Transverse colon (tissue), 4 donors: Measurements from ENCODE around the gene HSD17B3. TPM values are rescaled to one million over a fixed set of nuclear protein-coding genes. Genes with fewer than 3 reads are reported as not detected.
A peak's percentile ranks its signal among the peaks of the same experiment; 100 is the strongest.

ENCODE experiments used
- DNase-seq: peaks from one replicate; pipeline ENCODE4 v3.0.0-alpha.2; 2019
- H3K27ac ChIP-seq, 4 donors: fragments of 200-600 bp; sonication (generic); 2 replicates each; pipeline ENCODE4 v1.5.1; 2016 to 2018; ENCODE audit warnings: inconsistent platforms in 4 of 4
- H3K27me3 ChIP-seq: fragments of 200-600 bp; sonication (generic); 2 replicates; pipeline ENCODE4 v1.5.1; 2017; ENCODE audit warnings: inconsistent platforms
- H3K36me3 ChIP-seq, 4 donors: fragments of 200-600 bp; sonication (generic); 2 replicates each; pipeline ENCODE4 v1.5.1; 2017 to 2019; ENCODE audit warnings: inconsistent platforms in 4 of 4
- H3K4me1 ChIP-seq, 4 donors: fragments of 200-600 bp; sonication (generic); 2 replicates each; pipeline ENCODE4 v1.5.1; 2017 to 2020; ENCODE audit warnings: inconsistent platforms in 4 of 4
- H3K4me3 ChIP-seq, 4 donors: fragments of 200-600 bp; sonication (generic); 1 replicate in 1 of 4; 2 replicates in 3 of 4; pipeline versions ENCODE4 v1.5.1 to v1.6.1; 2017 to 2019; ENCODE audit warnings: inconsistent platforms in 4 of 4
- H3K9me3 ChIP-seq, 2 donors: fragments of 200-600 bp; sonication (generic); 2 replicates each; pipeline ENCODE4 v1.5.1; 2017 to 2019; ENCODE audit warnings: inconsistent platforms in 2 of 2
- CTCF ChIP-seq, 5 experiments: fragments of 200-600 bp in 3 of 5; fragments of 450-650 bp in 2 of 5; sonication (generic) in 3 of 5; IDR thresholded peaks; 1 replicate in 2 of 5; 2 replicates in 3 of 5; pipeline ENCODE4 v1.5.1; 2016 to 2017; ENCODE audit warnings: antibody characterized with exemption in 5 of 5, inconsistent platforms in 3 of 5, mild to moderate bottlenecking in 2 of 5, moderate library complexity in 1 of 5
- EP300 ChIP-seq: sonication (generic); formaldehyde crosslinking; IDR thresholded peaks from one replicate; pipeline ENCODE4 v1.6.1; 2017; ENCODE audit warnings: antibody characterized with exemption, low read depth
- POLR2A ChIP-seq: fragments of 450-650 bp; IDR thresholded peaks from one replicate; pipeline ENCODE4 v1.6.1; 2016; ENCODE audit warnings: antibody characterized with exemption, mild to moderate bottlenecking, moderate library complexity
- POLR2AphosphoS5 ChIP-seq, 3 donors: sonication (generic); formaldehyde crosslinking; IDR thresholded peaks; one replicate each; pipeline ENCODE4 v1.6.1; 2016; ENCODE audit warnings: antibody characterized with exemption in 3 of 3
- WGBS, 2 donors: methylation state at CpG; one replicate each; pipeline ENCODE4 v1.1.5; 2018; ENCODE audit warnings: low coverage in 1 of 2; 5-methylcytosine and 5-hydroxymethylcytosine counted together
- in situ Hi-C, 4 donors: fragments of 200-750 bp; cut with MboI; loops; one replicate each; pipeline versions ENCODE4 v1.15.0 to v1.15.1; 2017; ENCODE audit warnings: low sequenced_read_pairs in 3 of 4, low pct_ligation_motif_present in 1 of 4, low pct_unique_long_range_greater_than_20kb in 1 of 4
- intact Hi-C: fragments of 100-400 bp; cut with DNase I; formaldehyde crosslinking; loops from one replicate; pipeline ENCODE4 v1.15.1; 2023; ENCODE audit warnings: low total_unique reads
- total RNA-seq, 4 donors: library from RNA; depleted of rRNA; stranded (reverse); fragments of >200 nt; gene quantifications; one replicate each; pipeline ENCODE4 v1.1.0, GENCODE V29; 2016

The HSD17B3 gene
- total RNA-seq, 4 donors from 2014 or later = 6.0 TPM; not detected in 3

DNA sequence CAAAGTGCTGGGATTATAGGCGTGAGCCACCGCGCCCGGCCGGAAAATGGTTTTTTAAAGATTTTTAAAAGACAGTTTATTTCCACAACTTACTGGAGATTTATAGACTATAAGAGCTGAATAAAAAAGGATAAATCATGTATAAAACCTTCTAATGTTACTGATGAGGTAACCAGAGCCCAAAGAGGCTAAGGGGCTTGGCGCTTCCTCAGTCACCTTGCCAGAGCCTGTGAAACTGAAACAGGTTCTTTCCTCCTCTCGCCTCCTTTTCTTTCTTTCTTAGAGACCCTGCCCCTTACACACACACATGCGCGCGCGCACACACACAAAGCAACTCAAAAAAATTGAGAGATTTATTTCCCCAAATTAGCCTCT, 69.8 kb downstream of the HSD17B3 start:
- no peaks in the 10 kb centered on the region for H3K27me3 ChIP-seq
- DNase-seq = no peak
- intact Hi-C loops = no loop called here
- 40 to 56% methylated on average over 5 to 11 of the region's 11 CpGs for WGBS, 2 donors
- H3K4me3 ChIP-seq = no peak overlapping the region
- H3K9me3 ChIP-seq = no peaks in the 10 kb centered on the region
- in situ Hi-C loops = loop anchor here in 1 of 4 donors (10.0 kb wide), 1 partner anchor 83 kb away; no protein-coding TSS in a partner anchor
- peak overlapping the region; percentile 62 to 71 (median 67) for H3K27ac ChIP-seq
- H3K36me3 ChIP-seq = no peaks in the 10 kb centered on the region
- TF ChIP-seq CTCF (IDR thresholded peaks at IDR 0.05) (no peak), EP300 (no peak), POLR2A (no peak), POLR2AphosphoS5 (IDR thresholded peaks at IDR 0.05) (no peak)
- H3K4me1 ChIP-seq = peaks cover 0 to 8% (median 2%) of the 10 kb centered on the region in 4 donors

DNA sequence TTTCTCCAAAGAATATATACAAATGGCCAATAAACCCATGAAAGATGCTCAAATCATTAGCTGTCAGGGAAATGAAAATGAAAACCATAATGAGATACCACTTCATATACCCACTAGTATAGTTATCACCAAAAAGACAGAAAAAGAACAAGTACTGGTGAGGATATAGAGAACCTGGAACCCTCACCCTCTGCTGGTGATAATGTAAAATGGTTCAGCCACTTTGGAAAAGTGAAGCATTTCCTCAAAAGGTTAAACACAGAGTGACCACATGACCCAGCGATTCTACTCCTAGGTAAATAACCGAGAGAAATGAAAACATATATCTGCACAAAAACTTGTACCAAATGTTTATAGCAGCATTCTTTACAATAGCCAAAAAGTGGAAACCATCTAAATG, 72.0 kb downstream of the HSD17B3 start:
- Histone ChIP-seq H3K36me3 (no peaks in the 10 kb centered on the region), H3K4me1 (peaks cover 0 to 8% (median 2%) of the 10 kb centered on the region in 4 donors), H3K4me3 (no peak overlapping the region), H3K27me3 (no peaks in the 10 kb centered on the region), H3K27ac (no peak overlapping the region), H3K9me3 (no peaks in the 10 kb centered on the region)
- WGBS, 2 donors = 88 to 95% methylated on average over 2 of the region's 2 CpGs
- in situ Hi-C loops = loop anchor here in 1 of 4 donors (10.0 kb wide), 1 partner anchor 85 kb away; no protein-coding TSS in a partner anchor
- intact Hi-C loops = no loop called here
- DNase-seq = no peak
- no peak for TF ChIP-seq POLR2A
- no peak for TF ChIP-seq CTCF (IDR thresholded peaks at IDR 0.05)
- no peak for TF ChIP-seq EP300
- no peak for TF ChIP-seq POLR2AphosphoS5 (IDR thresholded peaks at IDR 0.05)

- intact Hi-C loops = no loop called here
- Histone ChIP-seq H3K4me3 (no peak overlapping the region), H3K4me1 (peaks cover 0 to 14% (median 8%) of the 10 kb centered on the region in 4 donors), H3K27ac (no peak overlapping the region), H3K27me3 (peaks cover 4% of the 10 kb centered on the region), H3K36me3 (no peaks in the 10 kb centered on the region), H3K9me3 (peaks cover 5 to 6% of the 10 kb centered on the region in 2 donors)
- 58 to 83% methylated on average over 1 to 2 of the region's 2 CpGs for WGBS, 2 donors
- in situ Hi-C loops = loop anchor here in 2 of 4 donors (25.0 kb wide), 2 partner anchors 160 to 485 kb away; no protein-coding TSS in a partner anchor
- DNase-seq = no peak
- TF ChIP-seq EP300 (no peak), POLR2A (no peak), POLR2AphosphoS5 (IDR thresholded peaks at IDR 0.05) (no peak), CTCF (IDR thresholded peaks at IDR 0.05) (peak in 4 of 5 experiments; percentile 19 to 30 (median 22))
These were observed 79.8 kb downstream of the HSD17B3 start for GRCh38 chr9:96222132-96222531.

GRCh38 chr9:96219900-96220257, 82.1 kb downstream of the HSD17B3 start:
- in situ Hi-C loops (loop anchor here in 3 of 4 donors (10.0 to 25.0 kb wide), 3 partner anchors 158 to 495 kb away; no protein-coding TSS in a partner anchor), intact Hi-C loops (loop anchor here (5.0 to 10.0 kb wide), 3 partner anchors 343 to 713 kb away; partner anchors contain the start of gene ERCC6L2)
- Histone ChIP-seq H3K36me3 (no peaks in the 10 kb centered on the region), H3K4me3 (no peak overlapping the region), H3K27me3 (peaks cover 4% of the 10 kb centered on the region), H3K9me3 (peaks cover 5 to 6% of the 10 kb centered on the region in 2 donors), H3K27ac (no peak overlapping the region), H3K4me1 (peaks cover 0 to 20% (median 9%) of the 10 kb centered on the region in 4 donors)
- TF ChIP-seq POLR2AphosphoS5 (IDR thresholded peaks at IDR 0.05) (no peak), CTCF (IDR thresholded peaks at IDR 0.05) (no peak), EP300 (no peak), POLR2A (no peak)
- no peak for DNase-seq
- 90 to 94% methylated on average over 2 of the region's 2 CpGs for WGBS, 2 donors
